Smooth muscle cell (in vitro differentiated cells): ENCODE results near the gene STOX1. TPM values are rescaled to one million over a fixed set of nuclear protein-coding genes. Genes with fewer than 3 reads are reported as not detected.

Source experiments
- DNase-seq: peaks from one replicate; lab custom pipeline; 2025; ENCODE audit not compliant: unreplicated experiment; lab: John Stamatoyannopoulos, UW
- H2AFZ ChIP-seq: fragments of 200-600 bp; sonication (generic); 2 replicates; pipeline ENCODE4 v1.6.0; 2016; ENCODE audit warnings: antibody characterized with exemption, low read depth, mild to moderate bottlenecking
- H3F3A ChIP-seq: fragments of 200-600 bp; sonication (generic); 2 replicates; pipeline ENCODE4 v1.6.0; 2017; ENCODE audit warnings: antibody characterized with exemption, low read depth
- H3K27ac ChIP-seq: fragments of 200-600 bp; sonication (generic); 2 replicates; pipeline ENCODE4 v1.5.1; 2016; ENCODE audit warnings: low read depth, mild to moderate bottlenecking
- H3K27me3 ChIP-seq: fragments of 200-600 bp; sonication (generic); 2 replicates; pipeline ENCODE4 v1.6.1; 2016; ENCODE audit warnings: low read depth, mild to moderate bottlenecking
- H3K36me3 ChIP-seq: fragments of 200-600 bp; sonication (generic); 2 replicates; pipeline ENCODE4 v1.5.1; 2016; ENCODE audit warnings: low read depth
- H3K4me1 ChIP-seq: fragments of 200-600 bp; sonication (generic); 2 replicates; pipeline ENCODE4 v1.5.1; 2016; ENCODE audit warnings: low read depth
- H3K4me2 ChIP-seq: fragments of 200-600 bp; sonication (generic); 2 replicates; pipeline ENCODE4 v1.6.0; 2016; ENCODE audit warnings: mild to moderate bottlenecking
- H3K4me3 ChIP-seq: fragments of 200-600 bp; sonication (generic); 2 replicates; pipeline ENCODE4 v1.5.1; 2016; ENCODE audit warnings: mild to moderate bottlenecking
- H3K79me2 ChIP-seq: fragments of 200-600 bp; sonication (generic); 2 replicates; pipeline ENCODE4 v1.6.0; 2016; ENCODE audit warnings: low read depth, mild to moderate bottlenecking
- H3K9ac ChIP-seq: fragments of 200-600 bp; sonication (generic); 2 replicates; pipeline ENCODE4 v1.6.0; 2016; ENCODE audit warnings: low read depth
- H3K9me3 ChIP-seq: fragments of 200-600 bp; sonication (generic); replicated peaks from 2 replicates; pipeline ENCODE4 v1.5.1; 2016; ENCODE audit warnings: low read depth
- H4K20me1 ChIP-seq: fragments of 200-600 bp; sonication (generic); 2 replicates; pipeline ENCODE4 v1.6.0; 2016; ENCODE audit warnings: low read depth
- CTCF ChIP-seq: fragments of 200-600 bp; sonication (generic); IDR thresholded peaks from 2 replicates; pipeline ENCODE4 v1.5.1; 2017; ENCODE audit warnings: borderline replicate concordance, mild to moderate bottlenecking, antibody characterized with exemption; ENCODE audit not compliant: insufficient read depth, poor library complexity, severe bottlenecking
- WGBS: methylation state at CpG from one replicate; pipeline ENCODE4 v1.1.7; 2016; ENCODE audit warnings: low lambda C conversion rate; 5-methylcytosine and 5-hydroxymethylcytosine counted together
- polyA plus RNA-seq: library from polyadenylated mRNA; unstranded; fragments of >200 nt; fragmentation: Nextera tagmentation; extraction: Ambion mirVana; gene quantifications from 2 replicates; pipeline ENCODE4 v1.2.1, GENCODE V29; 2016
- total RNA-seq: library from RNA; depleted of rRNA; stranded (reverse); fragments of >200 nt; gene quantifications from 2 replicates; pipeline ENCODE4 v1.2.3, GENCODE V29; 2014

The STOX1 gene
- total and polyA plus RNA-seq, 2 experiments from 2014 or later: not detected

DNA sequence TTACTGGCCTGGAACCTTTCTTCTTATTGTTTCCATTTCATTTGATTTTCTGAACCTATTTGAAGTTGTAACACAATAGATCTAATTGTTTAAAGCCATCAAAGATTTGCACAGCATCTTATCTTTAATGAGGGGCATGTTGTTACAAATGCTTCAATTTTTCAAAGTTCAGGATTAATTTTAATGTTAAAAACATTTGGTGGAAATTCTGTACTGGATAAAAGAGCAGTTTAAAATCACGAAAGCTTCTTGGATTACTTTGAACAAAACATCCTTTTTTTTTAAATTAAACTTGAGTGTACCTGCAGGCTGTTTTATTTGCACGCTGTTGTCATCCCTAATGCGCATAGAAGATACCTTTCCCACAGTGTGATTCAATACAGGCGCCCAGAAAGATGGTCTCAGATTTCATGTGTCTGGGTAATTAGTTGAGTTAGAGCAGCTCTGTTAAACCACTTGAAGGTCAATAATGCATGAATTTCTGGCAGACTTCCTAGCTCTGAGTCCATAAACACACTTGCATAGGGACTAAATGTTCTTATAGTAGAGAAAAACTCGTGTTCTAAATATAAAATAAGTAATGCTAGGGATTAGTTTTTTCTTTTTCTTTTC lies 44.5 kb downstream of the STOX1 start:
- Histone ChIP-seq H3K4me2 (peak overlapping the region; percentile 11), H2AFZ (no peak overlapping the region), H3K9ac (no peak overlapping the region)

GRCh38 chr10:68876246-68877138 lies 49.2 kb downstream of the STOX1 start:
- no peak overlapping the region for H3K27ac ChIP-seq
- H3K4me3 ChIP-seq: no peak overlapping the region

More for the DNA sequence above, 44.5 kb downstream of the STOX1 start:
- H3K9me3 ChIP-seq: no peaks in the 10 kb centered on the region
- H3K36me3 ChIP-seq: no peaks in the 10 kb centered on the region
- no peaks in the 10 kb centered on the region for H3K27me3 ChIP-seq
- H4K20me1 ChIP-seq: no peaks in the 10 kb centered on the region
- H3K4me1 ChIP-seq: peaks cover 44% of the 10 kb centered on the region
- H3K4me3 ChIP-seq: no peak overlapping the region
- peak overlapping the region; percentile 43 for H3K27ac ChIP-seq
- WGBS: 33% methylated on average over 5 of the region's 5 CpGs
- TF ChIP-seq CTCF: no peak
- H3F3A ChIP-seq: no peaks in the 10 kb centered on the region
- H3K79me2 ChIP-seq: no peaks in the 10 kb centered on the region
- DNase-seq: no peak

DNA sequence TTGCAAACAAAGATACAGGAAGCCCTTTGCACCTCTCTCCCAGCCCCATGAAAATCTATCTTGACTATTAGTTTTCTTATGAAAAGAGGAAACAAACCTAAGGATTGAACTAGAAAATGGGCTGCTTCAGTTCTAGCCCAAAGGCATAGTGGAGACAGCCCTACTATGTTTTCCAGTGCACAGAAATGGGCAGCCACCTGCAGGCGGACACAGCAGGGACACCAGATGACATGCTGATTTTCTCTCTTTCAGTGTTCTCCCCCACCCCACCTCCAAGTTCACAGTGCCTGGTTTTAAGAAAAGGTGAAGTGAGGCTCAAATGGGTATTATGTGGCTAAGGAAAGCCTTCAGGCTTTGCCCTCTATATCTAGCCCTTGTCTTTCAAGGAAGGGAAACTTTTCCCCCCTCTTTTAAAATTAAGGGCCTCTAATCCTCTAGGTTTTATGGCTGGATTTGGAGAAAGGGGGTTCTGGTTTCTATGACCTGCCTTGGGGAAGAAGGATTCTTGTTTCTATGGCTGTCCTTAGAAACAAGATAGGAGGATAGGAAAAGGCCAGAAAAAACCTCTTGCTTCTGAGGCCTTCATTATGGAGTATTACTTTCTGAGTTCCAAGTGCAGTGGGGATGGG lies 50.3 kb downstream of the STOX1 start:
- Histone ChIP-seq H3K4me2 (no peak overlapping the region), H3K4me1 (peaks cover 33% of the 10 kb centered on the region), H3K9ac (no peak overlapping the region), H3K27me3 (no peaks in the 10 kb centered on the region), H3K79me2 (no peaks in the 10 kb centered on the region), H3F3A (no peaks in the 10 kb centered on the region), H3K4me3 (no peak overlapping the region), H4K20me1 (no peaks in the 10 kb centered on the region), H3K9me3 (no peaks in the 10 kb centered on the region), H2AFZ (no peak overlapping the region), H3K36me3 (no peaks in the 10 kb centered on the region), H3K27ac (no peak overlapping the region)
- DNase-seq: no peak
- no peak for TF ChIP-seq CTCF
- 64% methylated on average over 1 of the region's 1 CpG for WGBS

More at GRCh38 chr10:68876246-68877138, 49.2 kb downstream of the STOX1 start:
- no peaks in the 10 kb centered on the region for H3K27me3 ChIP-seq
- DNase-seq: no peak
- no peak overlapping the region for H3K4me2 ChIP-seq
- no peak for TF ChIP-seq CTCF
- H3K4me1 ChIP-seq: peaks cover 42% of the 10 kb centered on the region
- no peaks in the 10 kb centered on the region for H3F3A ChIP-seq
- H3K9me3 ChIP-seq: no peaks in the 10 kb centered on the region
- no peaks in the 10 kb centered on the region for H4K20me1 ChIP-seq
- H3K36me3 ChIP-seq: no peaks in the 10 kb centered on the region
- H3K79me2 ChIP-seq: no peaks in the 10 kb centered on the region
- 75% methylated on average over 15 of the region's 15 CpGs for WGBS
- no peak overlapping the region for H3K9ac ChIP-seq
- peak overlapping the region; percentile 27 for H2AFZ ChIP-seq
